VCaP (cell line): ENCODE data around the gene KCNMB1.
A peak's percentile ranks its signal among the peaks of the same experiment; 100 is the strongest.

ENCODE experiments used
- H3K27ac ChIP-seq: fragments of 450-650 bp; 2 replicates; pipeline ENCODE4 v1.5.1; 2017
- CTCF ChIP-seq: fragments of 450-650 bp; conservative IDR thresholded peaks from 2 replicates; pipeline ENCODE4 v1.5.1; 2017; ENCODE audit warnings: mild to moderate bottlenecking, moderate library complexity

Gene KCNMB1

GRCh38 chr5:170405817-170406216 is 16.6 kb upstream of the KCNMB1 start:
- no peak overlapping the region for H3K27ac ChIP-seq

GRCh38 chr5:170404398-170404797 is 15.2 kb upstream of the KCNMB1 start:
- no peak overlapping the region for H3K27ac ChIP-seq
- TF ChIP-seq CTCF, result no peak

More at GRCh38 chr5:170405817-170406216, 16.6 kb upstream of the KCNMB1 start:
- TF ChIP-seq CTCF, result no peak

- no peak overlapping the region for H3K27ac ChIP-seq
- TF ChIP-seq CTCF, result peak; percentile 29; the same call in 1 of the 2 replicates
Observed at GRCh38 chr5:170403675-170404074, 14.5 kb upstream of the KCNMB1 start.

GRCh38 chr5:170402508-170402907 is 13.3 kb upstream of the KCNMB1 start:
- TF ChIP-seq CTCF, result no peak

GRCh38 chr5:170397059-170397458 is 7.9 kb upstream of the KCNMB1 start:
- no peak overlapping the region for H3K27ac ChIP-seq
- no peak for TF ChIP-seq CTCF

More at GRCh38 chr5:170402508-170402907, 13.3 kb upstream of the KCNMB1 start:
- H3K27ac ChIP-seq, result no peak overlapping the region

GRCh38 chr5:170393958-170394357 is 4.8 kb upstream of the KCNMB1 start:
- TF ChIP-seq CTCF, result no peak
- no peak overlapping the region for H3K27ac ChIP-seq

GRCh38 chr5:170393235-170393634 is 4.1 kb upstream of the KCNMB1 start:
- no peak overlapping the region for H3K27ac ChIP-seq
- no peak for TF ChIP-seq CTCF
